Glutamatergic neuron (in vitro differentiated cells): ENCODE data around the gene OBP2A. TPM values are rescaled to one million over a fixed set of nuclear protein-coding genes. Genes with fewer than 3 reads are reported as not detected.
"Not testable (repeated sequence)": the region's sequence is repeated elsewhere in the genome, so short reads cannot be mapped to it uniquely, and the experiment has no call there.

Source experiments
- DNase-seq: peaks from one replicate; pipeline ENCODE4 v3.0.0; 2022
- H3K27ac Mint-ChIP-seq: one replicate; pipeline ENCODE4 v1.8.0; 2020; ENCODE audit warnings: mild to moderate bottlenecking, mixed read lengths, inconsistent platforms; ENCODE audit not compliant: unreplicated experiment
- H3K27me3 Mint-ChIP-seq: one replicate; pipeline ENCODE4 v1.8.0; 2020; ENCODE audit warnings: mild to moderate bottlenecking, moderate library complexity, mixed read lengths, inconsistent platforms; ENCODE audit not compliant: unreplicated experiment
- H3K36me3 Mint-ChIP-seq: one replicate; pipeline ENCODE4 v1.8.0; 2020; ENCODE audit warnings: mild to moderate bottlenecking, mixed read lengths, inconsistent platforms; ENCODE audit not compliant: unreplicated experiment
- H3K4me1 Mint-ChIP-seq: one replicate; pipeline ENCODE4 v1.8.0; 2020; ENCODE audit warnings: mild to moderate bottlenecking, low read depth, mixed read lengths, inconsistent platforms; ENCODE audit not compliant: unreplicated experiment
- H3K4me3 Mint-ChIP-seq: one replicate; pipeline ENCODE4 v1.8.0; 2020; ENCODE audit warnings: mild to moderate bottlenecking, mixed read lengths, inconsistent platforms; ENCODE audit not compliant: unreplicated experiment
- H3K9me3 Mint-ChIP-seq: one replicate; pipeline ENCODE4 v1.8.0; 2020; ENCODE audit warnings: mild to moderate bottlenecking, moderate library complexity, mixed read lengths, inconsistent platforms; ENCODE audit not compliant: unreplicated experiment
- CTCF ChIP-seq: fragments of 200-600 bp; sonication (generic); IDR thresholded peaks from one replicate; pipeline ENCODE4 v1.5.0; 2021; ENCODE audit not compliant: partially characterized antibody, unreplicated experiment
- total RNA-seq: library from RNA; stranded (reverse); fragmentation: NEBNext Ultra II Directional; extraction: Animal tissue kit (Norgen Biotek cat#: 25700); gene quantifications from one replicate; pipeline ENCODE4 v1.2.1, GENCODE V29; 2021; ENCODE audit not compliant: unreplicated experiment

The OBP2A gene
- total RNA-seq, 1 donor from 2014 or later, result not detected

- no peak overlapping the region for H3K4me3 Mint-ChIP-seq
- peaks cover 6% of the 10 kb centered on the region for H3K9me3 Mint-ChIP-seq
- no peak overlapping the region for H3K27ac Mint-ChIP-seq
- H3K27me3 Mint-ChIP-seq, result peaks cover 2% of the 10 kb centered on the region
- no peaks in the 10 kb centered on the region for H3K4me1 Mint-ChIP-seq
- TF ChIP-seq CTCF, result no peak
- H3K36me3 Mint-ChIP-seq, result peaks cover 5% of the 10 kb centered on the region
- DNase-seq, result no peak
Measured at GRCh38 chr9:135544981-135545635, 818 bp upstream of the OBP2A start.

GRCh38 chr9:135546792-135547617 is 1.1 kb downstream of the OBP2A start:
- H3K27me3 Mint-ChIP-seq, H3K9me3 Mint-ChIP-seq, H3K4me3 Mint-ChIP-seq, DNase-seq, H3K4me1 Mint-ChIP-seq, H3K36me3 Mint-ChIP-seq, H3K27ac Mint-ChIP-seq: not testable (repeated sequence)

DNA sequence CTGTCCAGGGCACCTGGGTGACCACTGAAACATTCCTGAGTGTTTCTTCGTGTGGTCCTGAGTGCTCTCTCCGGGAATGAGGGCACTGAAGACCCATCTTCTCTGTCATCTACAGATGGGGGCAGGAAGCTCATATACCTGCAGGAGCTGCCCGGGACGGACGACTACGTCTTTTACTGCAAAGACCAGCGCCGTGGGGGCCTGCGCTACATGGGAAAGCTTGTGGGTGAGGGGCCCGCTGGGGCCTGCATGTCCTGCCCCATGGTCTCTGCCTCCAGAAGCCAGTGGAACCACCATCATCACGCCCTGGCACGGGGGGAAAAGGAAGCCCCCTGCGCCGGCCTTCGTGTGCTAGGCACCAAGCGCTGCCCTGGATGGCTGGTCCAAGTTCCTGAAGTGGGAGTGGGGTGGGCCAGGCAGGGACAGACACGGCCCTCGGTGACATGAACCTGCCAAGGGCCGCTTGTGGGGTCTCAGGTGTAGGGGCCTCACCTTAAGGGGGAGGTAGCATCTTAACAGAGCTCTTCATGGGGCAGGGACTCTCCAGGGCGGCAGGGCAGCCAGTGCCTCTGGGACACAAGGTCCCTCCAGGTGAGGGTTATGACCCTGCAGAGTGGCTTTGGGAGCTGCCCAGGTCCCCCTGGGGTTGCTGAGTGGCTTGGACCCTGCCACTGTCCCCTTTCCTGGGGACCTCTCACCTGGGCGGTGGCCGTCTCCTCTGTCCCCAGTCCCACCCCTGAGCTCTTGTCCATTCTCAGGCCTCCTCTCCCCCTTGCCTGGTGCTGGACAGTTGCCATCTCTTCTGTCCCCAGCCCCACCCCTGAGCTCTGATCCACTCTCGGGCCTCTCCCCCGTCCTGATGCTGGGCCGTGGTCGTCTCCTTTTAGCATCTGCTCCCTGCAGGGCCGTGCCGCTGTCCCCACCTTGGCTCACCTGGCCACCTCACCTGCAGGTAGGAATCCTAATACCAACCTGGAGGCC is 2.1 kb downstream of the OBP2A start:
- peaks cover 9% of the 10 kb centered on the region for H3K36me3 Mint-ChIP-seq
- H3K27ac Mint-ChIP-seq, result no peak overlapping the region
- H3K27me3 Mint-ChIP-seq, result peaks cover 6% of the 10 kb centered on the region
- DNase-seq, result no peak
- H3K4me3 Mint-ChIP-seq, result no peak overlapping the region
- no peak for TF ChIP-seq CTCF
- no peaks in the 10 kb centered on the region for H3K4me1 Mint-ChIP-seq
- H3K9me3 Mint-ChIP-seq, result peaks cover 8% of the 10 kb centered on the region

DNA sequence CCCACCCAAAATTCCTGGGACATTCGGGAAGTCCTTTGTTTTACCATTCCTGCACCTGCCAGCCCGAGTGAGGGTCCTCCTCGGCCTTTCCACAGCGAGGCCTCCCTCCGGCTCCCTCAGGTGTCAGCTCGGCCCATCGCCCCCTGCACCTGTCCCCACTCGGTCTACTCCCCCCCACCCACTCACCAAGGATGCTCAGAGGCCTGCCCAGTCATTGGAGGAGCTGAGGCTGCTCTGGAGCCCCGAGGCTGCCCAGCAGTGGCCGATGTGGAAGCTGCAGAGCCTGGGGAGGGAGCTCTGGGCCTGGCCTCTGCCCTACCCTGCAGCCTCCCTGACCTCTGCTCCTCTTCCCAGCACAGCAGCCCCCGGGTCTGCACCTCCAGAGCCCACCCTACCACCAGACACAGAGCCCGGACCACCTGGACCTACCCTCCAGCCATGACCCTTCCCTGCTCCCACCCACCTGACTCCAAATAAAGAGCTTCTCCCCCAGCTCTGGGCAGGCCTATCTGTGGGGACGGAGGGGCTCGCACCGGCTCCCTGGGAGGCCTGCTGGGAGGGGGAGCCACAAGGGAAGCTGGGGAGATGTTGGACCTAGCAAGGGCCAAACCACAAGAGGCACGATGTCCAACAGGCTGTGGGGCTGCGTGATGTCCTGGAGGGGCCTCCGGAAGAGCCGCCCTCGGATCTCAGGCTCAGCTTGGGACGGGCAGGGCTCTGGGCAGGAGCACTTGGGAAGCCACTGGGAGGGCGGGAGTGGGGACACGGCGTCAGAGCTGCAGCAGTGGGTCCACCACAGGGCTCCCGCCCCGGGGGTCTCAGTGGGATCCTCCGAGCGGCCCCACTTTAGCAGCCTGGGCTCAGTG is 3.8 kb downstream of the OBP2A start:
- H3K36me3 Mint-ChIP-seq, H3K9me3 Mint-ChIP-seq, H3K4me1 Mint-ChIP-seq, H3K4me3 Mint-ChIP-seq, DNase-seq, H3K27me3 Mint-ChIP-seq, H3K27ac Mint-ChIP-seq: not testable (repeated sequence)

GRCh38 chr9:135550344-135550918 is 4.5 kb downstream of the OBP2A start:
- peaks cover 6% of the 10 kb centered on the region for H3K27me3 Mint-ChIP-seq
- TF ChIP-seq CTCF, result no peak
- no peak for DNase-seq
- peaks cover 4% of the 10 kb centered on the region for H3K36me3 Mint-ChIP-seq
- H3K27ac Mint-ChIP-seq, result no peak overlapping the region
- peaks cover 4% of the 10 kb centered on the region for H3K9me3 Mint-ChIP-seq
- no peak overlapping the region for H3K4me3 Mint-ChIP-seq
- no peaks in the 10 kb centered on the region for H3K4me1 Mint-ChIP-seq
